NCI-H2171 (cell line): ENCODE measurements around the gene AMN.

ENCODE experiments used
- DNase-seq: peaks from one replicate; lab custom pipeline; 2025; lab: John Stamatoyannopoulos, UW

The AMN gene

GRCh38 chr14:102943979-102944378 is 21.5 kb downstream of the AMN start:
- DNase-seq: no peak

- no peak for DNase-seq
These were observed 22.2 kb downstream of the AMN start for GRCh38 chr14:102944448-102945330.

- no peak for DNase-seq
These were observed 23.1 kb downstream of the AMN start for GRCh38 chr14:102945346-102946130.

GRCh38 chr14:102947321-102948103 is 25.0 kb downstream of the AMN start:
- DNase-seq: no peak

GRCh38 chr14:102948698-102949061 is 26.2 kb downstream of the AMN start:
- DNase-seq: no peak

GRCh38 chr14:102949062-102949800 is 26.8 kb downstream of the AMN start:
- DNase-seq: no peak

- no peak for DNase-seq
These were observed 27.5 kb downstream of the AMN start for GRCh38 chr14:102949801-102950451.

GRCh38 chr14:102951034-102951433 is 28.6 kb downstream of the AMN start:
- no peak for DNase-seq

- DNase-seq: no peak
These were observed 29.3 kb downstream of the AMN start for GRCh38 chr14:102951799-102952198.

- no peak for DNase-seq
These were observed 29.8 kb downstream of the AMN start for GRCh38 chr14:102952276-102952675.

- no peak for DNase-seq
These were observed 30.6 kb downstream of the AMN start for GRCh38 chr14:102953100-102953499.

- no peak for DNase-seq
These were observed 31.8 kb downstream of the AMN start for GRCh38 chr14:102954081-102954789.

GRCh38 chr14:102955636-102956408 is 33.4 kb downstream of the AMN start:
- DNase-seq: no peak

GRCh38 chr14:102957222-102957621 is 34.8 kb downstream of the AMN start:
- no peak for DNase-seq

GRCh38 chr14:102958461-102958860 is 36.0 kb downstream of the AMN start:
- no peak for DNase-seq

GRCh38 chr14:102962111-102962627 is 39.7 kb downstream of the AMN start:
- DNase-seq: no peak

GRCh38 chr14:102964152-102964730 is 41.8 kb downstream of the AMN start:
- no peak for DNase-seq

- DNase-seq: no peak
These were observed 42.8 kb downstream of the AMN start for GRCh38 chr14:102965282-102965681.
